ENCODE data around the gene C2.

Gene C2

DNA sequence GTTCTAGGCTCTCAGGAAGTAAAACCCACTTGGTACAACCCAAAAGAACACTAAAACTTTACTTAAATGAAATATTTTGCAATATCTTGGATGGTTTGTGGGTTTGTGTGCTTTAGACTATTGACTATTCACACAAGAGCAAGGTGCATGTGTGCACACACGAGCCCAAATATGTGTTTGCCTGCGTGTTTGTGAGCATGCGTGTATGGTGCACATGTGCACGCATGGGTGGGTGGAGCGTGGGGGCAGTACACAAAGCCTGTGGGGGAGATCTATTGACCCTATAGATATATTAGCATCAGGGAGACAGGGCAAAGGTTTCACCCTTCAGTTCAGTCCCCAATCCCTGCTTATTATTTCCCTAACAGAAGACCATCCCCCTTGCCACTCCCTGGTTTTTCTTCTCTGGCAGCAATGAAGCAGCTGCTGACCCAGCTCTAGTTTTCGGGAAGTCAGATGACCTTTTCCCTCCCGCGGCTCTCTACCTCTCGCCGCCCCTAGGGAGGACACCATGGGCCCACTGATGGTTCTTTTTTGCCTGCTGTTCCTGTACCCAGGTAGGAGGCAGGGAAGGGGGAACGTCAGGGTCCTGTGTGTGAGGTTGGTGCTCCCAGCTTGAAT lies at the start of gene C2:
C2 (plus strand) TSS at position 476 of the 621 bp plus-strand sequence; CDS start at position 512, 36 bp downstream.
- DNase-seq (ENCODE audit: low read depth), result no peak

DNA sequence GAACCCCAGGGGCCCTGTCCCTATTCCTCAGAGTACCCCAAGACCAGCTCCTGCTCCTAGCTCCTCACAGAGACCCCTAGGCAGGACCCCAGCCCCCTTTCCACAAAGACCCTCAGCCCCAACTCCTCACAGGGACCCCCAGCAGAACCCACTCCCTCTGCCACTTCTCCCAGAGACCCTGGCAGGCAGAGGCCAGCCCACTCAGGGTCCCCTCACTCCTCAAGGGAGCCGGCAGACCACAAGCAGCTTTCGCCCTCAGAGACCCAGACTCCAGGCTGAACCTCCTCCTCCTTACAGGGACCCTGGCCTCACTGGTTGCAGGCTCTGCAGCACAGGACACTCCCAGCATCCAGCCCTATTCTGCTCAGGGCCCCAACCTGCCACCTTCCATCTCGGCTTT lies 49.3 kb upstream of the C2 start:
- no peak for DNase-seq (ENCODE audit: low read depth)

DNA sequence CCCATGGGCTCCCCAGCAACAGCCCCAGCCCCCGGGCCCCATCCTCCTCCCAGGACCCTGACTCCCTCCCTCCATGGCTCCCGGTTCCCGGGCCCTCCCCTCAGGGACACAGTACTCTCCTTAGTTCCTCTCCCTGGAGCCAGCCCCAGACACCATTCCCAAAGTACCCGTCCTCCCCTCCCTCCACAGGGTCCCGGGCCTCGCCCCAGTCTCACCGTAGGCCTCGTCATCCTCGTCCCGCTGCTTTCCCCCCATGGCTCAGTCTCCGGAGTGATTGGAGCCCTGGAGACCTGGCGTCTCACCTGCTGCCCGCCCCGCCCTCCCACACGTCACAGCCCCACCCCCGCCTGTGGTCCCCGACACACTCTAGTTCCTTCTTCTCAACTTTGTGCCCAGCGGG lies 48.8 kb upstream of the C2 start, which contains the start of gene SLC44A4:
SLC44A4 (minus strand) TSS at position 272 of the 400 bp plus-strand sequence; CDS start at position 255, 17 bp downstream.
- DNase-seq (ENCODE audit: low read depth), result no peak

DNA sequence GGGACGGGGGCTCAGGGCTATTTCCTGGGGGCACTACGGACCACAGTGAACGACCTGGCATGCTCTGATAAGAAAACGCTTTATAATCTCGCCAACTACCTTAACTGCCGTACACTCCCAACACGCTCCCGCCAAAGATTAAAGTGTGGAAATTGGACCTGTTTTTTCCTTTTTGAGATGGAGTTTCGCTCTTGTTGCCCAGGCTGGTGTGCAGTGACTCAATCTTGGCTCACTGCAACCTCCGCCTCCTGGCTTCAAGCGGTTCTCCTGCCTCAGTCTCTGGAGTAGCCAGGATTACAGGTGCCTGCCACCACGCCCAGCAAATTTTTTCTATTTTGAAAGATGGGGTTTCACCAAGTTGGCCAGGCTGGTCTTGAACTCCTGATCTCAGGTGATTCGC lies 48.4 kb upstream of the C2 start:
- DNase-seq (ENCODE audit: low read depth), result no peak

DNA sequence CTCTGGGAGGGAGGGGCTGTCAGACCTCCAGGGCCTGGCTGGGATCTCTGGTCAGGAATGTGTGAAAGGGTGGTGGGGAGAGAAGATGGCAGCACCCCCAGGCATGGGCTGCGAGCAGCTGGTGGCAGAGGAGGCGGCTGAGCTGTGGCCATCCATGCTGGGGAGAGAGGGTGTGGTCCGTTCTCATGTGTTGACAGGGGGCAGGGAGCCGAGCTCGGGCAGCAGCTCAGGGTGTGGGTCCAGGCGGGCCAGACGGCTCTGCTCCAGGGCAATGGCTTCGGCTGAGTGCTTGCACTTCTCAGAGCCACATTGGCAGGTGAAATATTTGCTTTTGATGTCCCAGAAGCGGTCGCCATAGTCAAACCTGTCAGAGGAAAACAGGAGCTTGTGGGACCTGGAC lies 47.6 kb upstream of the C2 start:
- no peak for DNase-seq (ENCODE audit: low read depth)

DNA sequence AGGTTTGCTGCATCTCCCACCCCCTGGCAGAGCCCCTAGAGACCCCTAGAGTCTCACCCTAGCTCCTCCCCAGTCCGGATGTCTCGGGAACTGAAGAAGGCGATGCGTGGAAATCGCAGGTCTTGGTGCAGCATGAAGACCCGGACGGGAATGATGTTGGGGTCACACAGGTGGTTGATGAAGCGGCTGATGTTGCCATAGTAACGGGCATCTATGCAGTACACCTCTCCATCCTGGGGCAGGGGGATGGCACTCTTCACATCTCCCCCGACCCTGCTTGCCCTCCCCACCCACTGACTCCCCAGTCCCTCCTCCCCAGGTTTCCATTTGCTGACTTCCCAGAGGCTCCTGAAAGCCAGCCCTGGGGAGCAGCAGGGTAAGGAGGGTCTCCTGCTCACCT lies 46.9 kb upstream of the C2 start:
- no peak for DNase-seq (ENCODE audit: low read depth)

DNA sequence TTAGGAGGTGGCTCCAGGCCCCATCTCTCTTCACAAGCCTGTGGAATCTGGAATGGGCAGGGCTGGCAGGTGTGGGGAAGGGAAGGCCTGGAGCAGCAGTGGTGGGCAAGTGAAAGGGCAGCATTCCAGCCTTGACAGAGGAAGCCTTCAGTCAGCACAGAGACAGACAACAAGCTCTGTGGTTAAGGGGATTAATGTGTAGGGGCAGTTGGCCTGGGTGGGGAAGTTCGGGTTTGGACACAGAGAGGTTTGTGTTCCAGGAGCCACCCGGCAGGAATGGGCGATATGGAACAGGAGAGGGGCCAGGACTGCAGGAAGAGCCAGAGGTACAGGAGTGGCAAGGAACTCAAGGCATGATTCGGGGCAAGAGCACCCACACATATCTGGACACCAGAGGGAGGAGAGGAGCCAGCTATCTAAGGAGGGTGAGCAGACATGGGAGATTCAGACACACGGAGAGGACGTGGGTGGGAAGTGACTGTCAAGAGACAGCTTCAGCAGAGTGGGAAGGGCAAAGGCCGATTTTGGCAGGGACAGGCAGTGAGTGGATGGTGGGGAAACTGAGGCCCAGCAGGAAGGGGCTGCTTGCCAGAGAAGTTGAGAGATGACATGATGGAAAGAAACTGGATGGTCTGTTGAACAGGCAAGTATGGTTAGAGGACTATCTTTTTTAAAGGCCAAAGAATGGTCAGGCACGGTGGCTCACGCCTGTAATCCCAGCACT lies 46.2 kb upstream of the C2 start:
- DNase-seq (ENCODE audit: low read depth), result no peak

DNA sequence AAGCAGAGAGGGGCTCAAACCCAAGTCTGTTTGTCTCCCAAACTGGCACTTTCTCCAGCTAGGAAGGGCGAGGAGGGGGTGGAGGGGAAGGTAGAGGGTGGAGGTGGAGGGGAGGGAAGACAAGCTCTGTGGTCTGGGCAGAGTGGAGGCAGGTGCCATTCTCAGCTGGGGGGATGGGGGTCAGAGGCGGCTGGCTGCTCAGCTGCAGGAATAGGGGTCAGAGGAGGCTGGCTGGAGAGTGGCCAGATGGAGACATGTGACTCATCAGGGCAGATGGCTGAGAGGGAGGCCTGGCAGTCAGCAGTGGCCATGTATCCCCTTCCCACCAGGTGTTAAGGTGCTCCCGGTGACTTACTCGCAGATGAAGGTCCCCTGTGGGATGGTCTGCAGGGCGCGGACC lies 45.2 kb upstream of the C2 start:
- no peak for DNase-seq (ENCODE audit: low read depth)

DNA sequence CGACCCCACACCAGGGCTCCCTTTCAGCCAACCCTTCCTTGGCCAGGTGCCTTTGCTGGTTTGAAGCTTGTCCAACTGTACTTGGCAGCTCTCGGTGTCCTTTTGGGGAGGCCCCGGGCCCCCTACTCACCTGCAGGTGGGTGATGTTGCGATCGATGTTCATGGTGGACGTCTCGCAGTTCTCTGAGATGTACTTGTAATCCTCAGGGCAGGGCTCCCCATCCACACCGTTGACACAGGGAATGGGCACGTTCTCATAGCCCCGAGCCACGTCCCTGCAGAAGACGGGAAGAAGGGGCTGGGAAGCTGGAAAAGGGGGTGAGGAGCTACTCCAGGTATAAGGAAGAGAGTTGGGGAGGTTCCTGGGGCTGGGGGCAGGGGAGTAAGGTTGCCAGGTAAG lies 43.8 kb upstream of the C2 start:
- DNase-seq (ENCODE audit: low read depth), result no peak

DNA sequence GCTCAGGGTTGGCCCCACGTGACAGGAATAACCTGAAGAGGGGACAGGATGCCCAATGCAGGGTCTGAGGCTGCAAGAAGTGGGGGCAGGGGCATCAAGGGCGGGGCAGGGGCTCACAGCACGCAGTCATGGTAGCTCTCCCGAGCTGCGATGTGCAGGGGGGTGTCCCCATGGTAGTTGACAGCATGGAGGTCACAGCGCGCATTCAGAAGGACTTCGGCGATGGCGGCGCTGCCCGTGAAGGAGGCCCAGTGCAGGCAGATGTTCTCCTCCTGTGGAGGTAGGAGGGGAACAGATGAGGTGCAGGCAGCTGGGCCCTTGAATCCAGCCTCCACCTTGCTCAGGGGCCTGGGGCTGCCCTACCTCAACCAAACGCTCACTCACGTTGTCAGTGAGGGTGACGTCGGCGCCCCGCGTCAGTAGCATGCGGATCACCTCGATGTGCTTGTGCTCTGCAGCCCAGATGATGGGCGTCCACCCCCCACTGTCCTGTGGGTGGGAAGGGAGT lies 42.9 kb upstream of the C2 start:
- no peak for DNase-seq (ENCODE audit: low read depth)

DNA sequence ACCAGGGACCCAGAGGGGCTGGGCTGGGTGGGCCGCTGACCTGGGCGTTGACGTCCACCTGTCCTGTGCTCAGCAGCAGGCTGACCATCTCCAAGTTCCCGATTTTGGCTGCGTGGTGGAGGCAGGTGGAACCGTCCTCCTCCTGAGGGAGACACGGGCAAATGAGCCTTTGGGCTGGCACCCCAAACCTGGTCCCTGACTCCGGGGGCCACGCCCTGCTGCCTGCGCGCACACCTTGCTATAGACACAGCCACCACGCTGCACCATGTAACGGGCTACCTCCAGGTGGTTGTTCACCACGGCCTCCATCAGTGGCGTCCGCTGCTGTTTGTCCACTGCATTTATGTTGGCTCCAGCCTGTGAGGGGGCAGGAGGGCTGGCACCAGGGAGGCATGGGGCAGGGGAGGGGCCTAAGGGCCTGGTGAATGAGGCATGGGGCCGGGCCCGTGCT lies 41.0 kb upstream of the C2 start:
- no peak for DNase-seq (ENCODE audit: low read depth)

DNA sequence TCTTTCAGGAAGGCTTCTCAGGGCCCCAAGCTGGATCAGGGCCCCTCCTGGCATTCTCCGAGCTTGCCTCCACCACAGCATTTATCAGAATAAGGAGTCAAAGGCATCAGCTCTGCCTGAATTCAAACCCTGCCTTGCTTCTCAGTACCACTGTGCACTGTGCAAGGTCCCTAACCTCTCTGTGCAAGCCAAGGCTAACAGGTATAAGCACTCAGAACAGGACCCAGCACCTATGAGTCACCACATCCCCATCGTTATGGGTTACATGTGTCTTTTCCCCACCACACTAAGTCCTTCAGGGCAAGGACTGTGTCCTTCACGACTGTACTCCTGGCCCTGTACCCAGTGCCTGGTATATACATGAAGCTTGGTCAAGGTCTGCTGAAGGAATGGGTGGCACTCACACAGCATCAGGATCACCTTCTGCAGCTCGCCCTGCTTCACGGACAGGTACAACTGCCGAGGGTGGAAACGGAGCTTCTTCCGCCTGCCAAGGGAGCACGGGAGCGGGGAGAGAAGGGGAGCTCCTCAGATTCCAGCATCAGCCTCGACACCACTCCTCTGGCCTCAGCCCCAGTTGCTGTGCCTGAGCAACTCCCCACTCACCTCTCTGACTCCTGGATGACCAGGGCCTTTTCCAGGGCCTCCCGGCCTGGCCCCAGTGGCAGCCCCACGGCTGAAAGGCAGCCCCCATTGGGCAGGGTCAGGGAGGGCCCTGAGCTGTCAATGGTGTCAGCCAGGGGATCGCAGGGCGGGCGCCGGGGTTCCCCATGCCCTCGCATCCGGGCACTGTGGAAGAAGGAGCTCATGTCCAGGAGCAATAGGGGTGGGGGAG lies 40.1 kb upstream of the C2 start:
- no peak for DNase-seq (ENCODE audit: low read depth)

DNA sequence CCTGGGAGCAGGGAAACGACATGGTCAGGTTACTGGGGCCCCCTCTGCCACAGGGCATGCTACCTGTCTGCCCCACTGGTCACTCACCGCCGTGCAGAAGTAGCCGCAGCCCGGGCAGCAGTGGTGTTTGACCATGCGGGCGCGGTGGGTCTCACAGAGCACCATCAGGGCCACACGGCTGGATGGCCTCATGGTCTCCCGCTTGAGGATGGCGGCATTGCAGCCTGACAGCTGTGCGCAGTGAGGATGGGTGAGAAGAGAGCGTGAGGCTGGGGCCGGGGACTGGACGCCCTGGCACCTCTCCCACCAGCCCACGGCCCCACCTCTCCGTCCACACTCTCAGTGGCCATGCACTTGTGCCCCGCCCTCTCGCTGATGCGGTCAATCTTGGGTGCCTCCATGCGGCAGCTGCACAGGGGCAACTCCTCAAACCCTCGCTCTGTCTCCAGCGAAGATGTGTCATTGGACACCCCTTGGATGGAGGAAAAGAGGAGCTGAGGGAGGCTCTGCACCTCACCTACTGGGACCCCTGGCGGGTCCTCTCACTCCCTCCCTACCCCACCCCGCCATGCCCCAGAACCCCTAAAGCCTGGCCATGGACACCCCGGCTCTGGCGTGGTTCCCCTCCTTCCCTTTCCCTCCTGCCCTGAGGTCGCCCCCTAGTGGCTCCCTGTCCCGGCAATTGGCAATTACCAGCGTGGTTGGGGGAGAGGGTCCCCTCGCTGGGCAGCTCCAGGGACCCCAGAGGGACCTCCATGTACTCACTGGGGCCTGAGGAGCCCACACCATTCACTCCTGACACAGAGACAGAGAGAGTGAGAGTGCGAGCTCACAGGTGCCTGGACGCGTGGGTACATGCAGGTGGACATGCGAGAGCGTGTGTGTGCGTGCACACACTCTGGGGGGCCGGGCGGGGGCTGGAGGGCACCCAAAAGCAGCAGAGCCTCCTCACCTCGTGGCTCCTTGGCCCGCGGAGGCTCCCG lies 39.0 kb upstream of the C2 start:
- DNase-seq (ENCODE audit: low read depth), result no peak

DNA sequence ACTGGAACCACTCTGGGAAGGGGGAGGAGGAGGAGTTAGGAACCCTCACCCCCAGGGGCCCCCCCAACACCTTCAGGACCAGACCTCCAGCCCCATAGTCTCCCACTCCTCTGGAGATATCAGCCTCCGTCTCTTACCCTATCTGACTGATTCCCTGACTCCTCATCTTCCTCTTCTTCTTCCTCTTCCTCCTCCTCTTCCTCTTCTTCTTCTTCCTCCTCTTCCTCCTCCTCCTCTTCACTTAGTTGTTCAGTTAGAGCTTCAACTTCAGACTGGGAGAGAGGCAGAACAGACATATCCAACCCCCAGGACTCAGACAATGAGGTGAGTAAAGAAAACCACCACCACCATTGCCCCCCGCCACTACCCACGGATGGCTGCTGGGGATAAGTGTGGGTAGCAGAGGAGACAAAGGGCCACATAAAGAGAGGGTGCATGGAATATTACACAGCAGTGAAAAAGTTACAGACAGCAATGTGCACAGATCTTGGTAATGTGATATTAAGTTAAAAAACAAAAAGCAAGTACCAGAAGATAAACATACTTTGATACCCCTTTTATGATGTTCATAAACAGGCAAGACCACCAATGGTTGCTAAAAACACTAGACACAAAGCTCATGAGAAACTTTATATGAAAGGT lies 38.1 kb upstream of the C2 start:
- DNase-seq (ENCODE audit: low read depth), result no peak

DNA sequence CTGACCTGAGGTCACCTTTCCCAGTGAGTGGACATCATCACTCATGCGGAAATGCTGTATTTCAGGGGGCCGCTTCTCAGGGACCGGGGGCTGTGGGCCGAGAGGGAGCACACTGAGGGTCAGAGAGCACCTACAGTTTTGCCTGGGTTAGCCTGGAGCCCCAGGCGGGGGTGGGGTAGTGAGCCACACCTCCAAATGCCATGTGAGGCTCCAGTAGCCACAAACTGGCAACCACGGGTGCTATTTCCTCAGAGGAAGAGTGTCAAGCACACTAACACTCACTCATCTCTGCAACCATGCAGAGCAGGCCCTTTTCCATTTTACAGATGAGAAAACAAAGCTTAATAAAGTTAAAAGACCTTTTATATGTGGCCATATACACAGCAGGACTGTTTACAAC lies 34.7 kb upstream of the C2 start:
- no peak for DNase-seq (ENCODE audit: low read depth)

DNA sequence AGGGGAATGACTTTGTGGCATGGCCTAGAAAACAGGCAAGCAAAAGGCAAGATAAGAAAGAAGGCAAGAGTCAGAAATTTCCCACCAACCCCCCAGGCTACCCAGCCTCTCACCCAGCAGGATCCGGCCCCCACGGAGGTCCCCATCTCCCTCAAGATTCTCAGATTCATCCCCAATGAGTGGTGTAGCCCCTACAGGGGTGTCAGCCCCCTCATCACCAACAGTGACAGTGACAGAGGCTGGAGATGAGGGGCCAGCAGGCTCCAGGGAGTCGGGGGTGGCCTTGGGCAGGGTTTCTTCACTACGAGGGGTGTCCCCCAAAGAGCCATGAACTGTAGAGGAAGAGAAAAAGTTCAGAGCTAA lies 31.0 kb upstream of the C2 start:
- DNase-seq (ENCODE audit: low read depth), result no peak

DNA sequence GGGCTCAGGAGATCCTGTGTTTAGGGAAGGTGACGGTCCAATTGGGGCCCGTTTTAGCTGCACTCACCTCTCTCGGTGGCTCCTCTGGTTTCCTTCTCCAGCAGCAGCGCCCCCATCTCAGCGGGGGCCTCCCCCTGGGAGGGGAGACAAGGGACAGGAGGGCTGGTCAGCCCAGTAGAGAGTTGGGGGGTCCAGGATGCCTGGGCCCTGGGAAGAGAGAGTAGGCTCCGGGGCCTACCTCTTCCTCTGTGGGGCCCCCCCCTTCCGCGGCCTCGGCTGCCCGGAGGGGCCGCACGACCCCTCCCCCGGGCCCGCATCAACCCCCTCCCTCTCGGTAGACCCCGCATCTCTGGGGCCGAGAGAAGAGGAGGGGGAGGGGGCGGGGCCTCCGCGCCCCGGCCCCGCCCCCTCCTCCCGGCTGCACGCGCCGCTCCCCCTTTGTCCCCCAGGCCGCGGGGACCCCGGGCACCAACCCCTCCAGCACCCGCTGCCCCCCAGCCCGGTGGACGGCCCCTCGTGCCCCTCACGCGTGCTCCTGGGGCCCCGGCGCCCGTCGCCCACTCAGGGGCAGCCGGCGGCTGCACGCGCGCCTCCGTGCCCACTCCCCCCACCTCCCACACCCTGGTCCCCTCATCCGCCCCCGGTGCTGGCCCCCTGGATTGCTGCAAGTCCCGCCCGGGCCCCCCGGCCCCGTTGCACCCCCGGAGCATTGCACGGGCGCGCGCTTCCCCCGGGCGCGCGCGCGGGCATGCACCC lies 30.5 kb upstream of the C2 start:
- DNase-seq (ENCODE audit: low read depth), result no peak

DNA sequence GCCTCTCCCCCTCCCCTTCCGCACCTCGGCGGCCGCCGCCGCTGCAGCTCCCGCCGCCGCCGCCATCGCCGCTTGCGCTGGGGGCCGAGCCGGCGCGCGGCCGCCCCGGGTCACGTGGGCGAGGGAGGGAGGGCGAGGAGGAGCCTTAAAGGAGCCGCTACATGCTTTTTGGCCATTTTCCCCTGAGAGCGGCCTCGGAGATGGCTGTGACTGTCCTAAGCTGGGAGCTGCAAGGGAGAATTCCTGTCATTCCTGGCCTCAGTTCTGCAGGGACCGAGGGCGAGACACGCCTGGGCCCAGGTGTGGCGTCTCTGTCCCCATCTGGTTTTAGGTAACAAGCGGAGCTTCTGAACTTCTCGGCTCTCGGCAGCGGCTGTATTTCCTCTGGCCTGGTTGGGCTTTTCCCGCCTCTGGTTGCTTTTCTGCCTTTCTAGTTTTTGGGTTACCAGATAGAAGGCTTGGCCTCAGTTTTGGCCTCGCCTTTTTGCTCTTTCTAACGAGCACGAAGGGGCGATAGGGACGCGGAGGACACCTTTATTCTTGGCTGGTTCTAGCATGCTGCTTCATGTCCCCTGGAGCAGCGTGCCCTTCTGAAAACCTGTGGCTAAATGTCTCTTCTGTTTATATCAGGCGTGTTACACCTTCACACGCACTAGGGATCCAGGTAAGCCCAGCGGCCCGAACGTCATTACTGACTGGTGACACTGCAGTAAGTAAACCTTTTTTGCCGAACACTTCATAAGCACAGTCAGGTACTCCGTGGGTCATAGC lies 29.7 kb upstream of the C2 start, which contains the start of gene EHMT2:
EHMT2 (minus strand) TSS at position 87 of the 771 bp plus-strand sequence; CDS start at position 66, 21 bp downstream.
- DNase-seq (ENCODE audit: low read depth), result peak; percentile 71

DNA sequence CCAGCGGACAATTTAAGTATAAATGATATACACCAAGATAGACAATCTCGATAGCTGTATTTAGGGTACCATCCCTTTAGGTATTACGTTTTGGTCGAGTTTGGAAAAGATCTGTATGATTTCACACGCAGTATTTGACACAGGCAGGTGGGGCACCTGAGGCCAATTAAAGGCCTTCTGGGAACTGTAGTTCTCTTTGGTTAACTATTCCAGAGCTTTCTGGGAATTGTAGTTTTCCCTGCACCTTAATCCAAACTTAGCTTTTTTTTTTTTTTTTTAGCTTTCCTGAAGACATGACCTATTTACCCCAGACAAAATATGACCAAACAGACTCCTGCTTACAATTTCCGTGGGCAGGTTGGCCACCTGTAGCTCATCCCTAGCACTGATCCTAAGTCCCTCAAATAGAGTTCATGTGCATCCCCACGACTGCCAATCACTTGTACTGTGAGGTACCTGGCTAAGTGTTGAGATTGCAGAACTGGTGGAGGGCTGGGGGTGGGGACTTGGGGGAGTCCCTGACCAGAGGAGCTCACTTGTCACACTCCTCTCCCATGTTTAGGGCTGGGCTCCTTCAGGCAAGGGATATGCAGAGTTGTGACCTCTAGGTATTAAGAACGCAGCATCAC lies 29.0 kb upstream of the C2 start:
- no peak for DNase-seq (ENCODE audit: low read depth)
